Activated CD8-positive, alpha-beta memory T cell treated with anti-CD3 and anti-CD28 coated beads for 4 hours (primary cell): ENCODE data around the gene TSC2.
"Not testable (repeated sequence)": the region's sequence is repeated elsewhere in the genome, so short reads cannot be mapped to it uniquely, and the experiment has no call there.

ENCODE experiments used
- DNase-seq, 2 donors: peaks; one replicate each; pipeline ENCODE4 v3.0.0-alpha.2; 2020; ENCODE audit warnings: low read depth in 2 of 2

TSC2 gene

GRCh38 chr16:2122429-2122828 is 74.6 kb downstream of the TSC2 start:
- no peak for DNase-seq

- not testable (repeated sequence) for DNase-seq
Measured at GRCh38 chr16:2122934-2123683, 75.3 kb downstream of the TSC2 start.

- not testable (repeated sequence) for DNase-seq
Measured at GRCh38 chr16:2123706-2124376, 76.1 kb downstream of the TSC2 start.

- DNase-seq = not testable (repeated sequence)
Measured at GRCh38 chr16:2124377-2124693, 76.5 kb downstream of the TSC2 start.

- not testable (repeated sequence) for DNase-seq
Measured at GRCh38 chr16:2124694-2125444, 77.1 kb downstream of the TSC2 start.

- DNase-seq = not testable (repeated sequence)
Measured at GRCh38 chr16:2125609-2126008, 77.8 kb downstream of the TSC2 start.

- DNase-seq = not testable (repeated sequence)
Measured at GRCh38 chr16:2126161-2126743, 78.5 kb downstream of the TSC2 start.

- not testable (repeated sequence) for DNase-seq
Measured at GRCh38 chr16:2126928-2127556, 79.3 kb downstream of the TSC2 start.

- not testable (repeated sequence) for DNase-seq
Measured at GRCh38 chr16:2127630-2128280, 80.0 kb downstream of the TSC2 start.

- not testable (repeated sequence) for DNase-seq
Measured at GRCh38 chr16:2129251-2129650, 81.5 kb downstream of the TSC2 start.

GRCh38 chr16:2129890-2130447 is 82.2 kb downstream of the TSC2 start:
- not testable (repeated sequence) for DNase-seq

GRCh38 chr16:2133797-2134196 is 86.0 kb downstream of the TSC2 start:
- DNase-seq = not testable (repeated sequence)

GRCh38 chr16:2135071-2135470 is 87.3 kb downstream of the TSC2 start:
- DNase-seq = not testable (repeated sequence)

- DNase-seq = peak; percentile 94 to 96
Measured at GRCh38 chr16:2135770-2136490, 88.1 kb downstream of the TSC2 start, which contains the start of gene PKD1. TSS of gene PKD1 (minus strand) at chr16:2135898. CDS start at chr16:2135689, 209 bp downstream.
